Ishikawa (cell line): ENCODE measurements around the gene CD37.
A peak's percentile ranks its signal among the peaks of the same experiment; 100 is the strongest.

Experiments used
- CEBPB ChIP-seq: IDR thresholded peaks from 2 replicates; pipeline ENCODE4 v1.6.1; 2012
- CREB1 ChIP-seq: IDR thresholded peaks from 2 replicates; pipeline ENCODE4 v1.6.1; 2012; ENCODE audit warnings: low read depth
- EGR1 ChIP-seq: IDR thresholded peaks from 2 replicates; pipeline ENCODE4 v1.6.1; 2012
- EP300 ChIP-seq: IDR thresholded peaks from 2 replicates; pipeline ENCODE4 v1.6.1; 2012; ENCODE audit warnings: borderline replicate concordance
- FOXM1 ChIP-seq: IDR thresholded peaks from 2 replicates; pipeline ENCODE4 v1.6.1; 2012; ENCODE audit warnings: low read depth, borderline replicate concordance
- NFIC ChIP-seq: IDR thresholded peaks from 2 replicates; pipeline ENCODE4 v1.6.1; 2012
- RAD21 ChIP-seq: IDR thresholded peaks from 2 replicates; pipeline ENCODE4 v1.6.1; 2012; ENCODE audit warnings: low read depth
- TAF1 ChIP-seq: IDR thresholded peaks from 2 replicates; pipeline ENCODE4 v1.6.1; 2012; ENCODE audit warnings: low read depth, mild to moderate bottlenecking
- TCF12 ChIP-seq: IDR thresholded peaks from 2 replicates; pipeline ENCODE4 v1.6.1; 2012; ENCODE audit warnings: low read depth
- TEAD4 ChIP-seq: IDR thresholded peaks from 2 replicates; pipeline ENCODE4 v1.6.1; 2012
- YY1 ChIP-seq: IDR thresholded peaks from 2 replicates; pipeline ENCODE4 v1.6.1; 2012; ENCODE audit warnings: low read depth
- ZBTB7A ChIP-seq: IDR thresholded peaks from 2 replicates; pipeline ENCODE4 v1.6.1; 2012; ENCODE audit warnings: low read depth
- TF ChIP-seq, protein P1 (sequence below): IDR thresholded peaks from 2 replicates; pipeline ENCODE4 v1.6.1; 2012; ENCODE audit warnings: low read depth, mild to moderate bottlenecking
- TF ChIP-seq, protein P2 (sequence below): IDR thresholded peaks from 2 replicates; pipeline ENCODE4 v1.6.1; 2012
- TF ChIP-seq, protein P3 (sequence below): IDR thresholded peaks from 2 replicates; pipeline ENCODE4 v1.6.1; 2012

CD37 gene

DNA sequence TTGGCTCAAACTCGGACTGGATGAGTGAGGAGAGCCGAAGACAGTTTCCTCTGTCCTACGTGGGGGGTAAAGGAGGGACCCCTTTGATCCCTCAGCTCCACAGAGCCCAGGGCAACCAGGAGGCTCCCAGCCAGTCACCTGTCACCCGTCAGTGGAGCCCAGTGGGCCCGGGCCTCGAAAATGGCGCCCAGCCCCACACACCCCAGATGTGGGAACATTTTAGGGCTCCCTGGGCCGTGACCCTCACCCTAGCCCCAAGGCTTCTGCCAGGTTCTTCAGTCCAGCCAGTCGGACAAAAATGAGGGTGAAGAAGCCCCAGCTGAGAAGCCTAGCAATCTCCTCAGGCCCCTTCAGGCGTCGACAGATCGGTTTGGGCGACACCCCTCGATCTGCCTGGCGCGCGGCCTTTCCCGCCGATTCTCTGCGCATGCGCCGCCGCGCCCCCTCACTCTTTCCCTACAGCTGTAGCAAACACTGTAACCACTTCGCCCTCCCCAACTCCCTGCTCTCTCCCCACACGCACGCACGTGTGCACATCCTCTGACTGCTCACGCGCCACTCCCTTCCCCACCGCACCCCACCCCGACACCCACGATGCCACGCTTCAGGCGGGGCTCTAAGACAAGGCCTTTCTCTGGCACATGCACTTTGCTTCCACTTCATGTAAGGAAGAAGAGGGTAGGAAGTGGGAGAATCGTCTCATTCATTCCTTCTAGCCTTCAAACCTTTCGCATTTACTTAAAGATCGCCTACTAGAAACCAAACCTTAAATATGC is 10.2 kb upstream of the CD37 start, which contains the start of gene SLC6A16:
Gene SLC6A16, minus strand, starts transcription at position 391 of the 776 bp plus-strand sequence. CDS start 13,844 bp downstream, outside the sequence.
- TF ChIP-seq CEBPB = no peak
- no peak for TF ChIP-seq EGR1
- no peak for TF ChIP-seq TCF12
- TF ChIP-seq NFIC = no peak
- TF ChIP-seq RAD21 = no peak
- TF ChIP-seq EP300 = no peak
- TF ChIP-seq, protein P1, sequence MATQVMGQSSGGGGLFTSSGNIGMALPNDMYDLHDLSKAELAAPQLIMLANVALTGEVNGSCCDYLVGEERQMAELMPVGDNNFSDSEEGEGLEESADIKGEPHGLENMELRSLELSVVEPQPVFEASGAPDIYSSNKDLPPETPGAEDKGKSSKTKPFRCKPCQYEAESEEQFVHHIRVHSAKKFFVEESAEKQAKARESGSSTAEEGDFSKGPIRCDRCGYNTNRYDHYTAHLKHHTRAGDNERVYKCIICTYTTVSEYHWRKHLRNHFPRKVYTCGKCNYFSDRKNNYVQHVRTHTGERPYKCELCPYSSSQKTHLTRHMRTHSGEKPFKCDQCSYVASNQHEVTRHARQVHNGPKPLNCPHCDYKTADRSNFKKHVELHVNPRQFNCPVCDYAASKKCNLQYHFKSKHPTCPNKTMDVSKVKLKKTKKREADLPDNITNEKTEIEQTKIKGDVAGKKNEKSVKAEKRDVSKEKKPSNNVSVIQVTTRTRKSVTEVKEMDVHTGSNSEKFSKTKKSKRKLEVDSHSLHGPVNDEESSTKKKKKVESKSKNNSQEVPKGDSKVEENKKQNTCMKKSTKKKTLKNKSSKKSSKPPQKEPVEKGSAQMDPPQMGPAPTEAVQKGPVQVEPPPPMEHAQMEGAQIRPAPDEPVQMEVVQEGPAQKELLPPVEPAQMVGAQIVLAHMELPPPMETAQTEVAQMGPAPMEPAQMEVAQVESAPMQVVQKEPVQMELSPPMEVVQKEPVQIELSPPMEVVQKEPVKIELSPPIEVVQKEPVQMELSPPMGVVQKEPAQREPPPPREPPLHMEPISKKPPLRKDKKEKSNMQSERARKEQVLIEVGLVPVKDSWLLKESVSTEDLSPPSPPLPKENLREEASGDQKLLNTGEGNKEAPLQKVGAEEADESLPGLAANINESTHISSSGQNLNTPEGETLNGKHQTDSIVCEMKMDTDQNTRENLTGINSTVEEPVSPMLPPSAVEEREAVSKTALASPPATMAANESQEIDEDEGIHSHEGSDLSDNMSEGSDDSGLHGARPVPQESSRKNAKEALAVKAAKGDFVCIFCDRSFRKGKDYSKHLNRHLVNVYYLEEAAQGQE = no peak
- no peak for TF ChIP-seq TAF1

DNA sequence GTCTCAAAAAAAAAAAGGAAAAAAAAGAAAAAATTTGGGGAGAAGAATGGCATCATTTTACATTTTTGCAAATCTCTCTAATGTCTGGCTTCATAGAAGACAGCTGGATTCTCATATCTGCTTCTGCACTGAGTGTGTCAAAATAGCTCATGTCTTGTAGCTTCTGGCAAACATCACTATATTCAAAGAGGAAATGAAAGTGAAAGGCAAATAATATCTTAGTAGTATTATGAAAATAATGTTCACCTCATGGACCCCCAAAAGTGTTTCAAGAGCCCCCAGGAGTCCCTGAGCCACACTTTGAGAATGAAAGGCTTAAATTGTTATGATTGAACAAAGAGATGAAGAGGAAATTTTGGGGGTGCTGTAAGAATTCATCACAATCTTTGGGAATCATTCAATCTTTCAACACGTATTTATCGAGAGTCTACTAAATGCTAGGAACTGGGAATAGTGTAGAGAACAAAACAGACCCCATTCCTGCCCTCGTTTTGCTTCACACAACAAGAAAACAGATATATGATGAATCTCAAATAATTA is 9.0 kb upstream of the CD37 start:
- TF ChIP-seq CREB1 (no peak), EP300 (no peak), TEAD4 (no peak), EGR1 (no peak), FOXM1 (no peak), TCF12 (no peak), YY1 (no peak), TAF1 (no peak), RAD21 (no peak)
- TF ChIP-seq, protein P2, sequence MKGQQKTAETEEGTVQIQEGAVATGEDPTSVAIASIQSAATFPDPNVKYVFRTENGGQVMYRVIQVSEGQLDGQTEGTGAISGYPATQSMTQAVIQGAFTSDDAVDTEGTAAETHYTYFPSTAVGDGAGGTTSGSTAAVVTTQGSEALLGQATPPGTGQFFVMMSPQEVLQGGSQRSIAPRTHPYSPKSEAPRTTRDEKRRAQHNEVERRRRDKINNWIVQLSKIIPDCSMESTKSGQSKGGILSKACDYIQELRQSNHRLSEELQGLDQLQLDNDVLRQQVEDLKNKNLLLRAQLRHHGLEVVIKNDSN = no peak
- TF ChIP-seq, protein P3, sequence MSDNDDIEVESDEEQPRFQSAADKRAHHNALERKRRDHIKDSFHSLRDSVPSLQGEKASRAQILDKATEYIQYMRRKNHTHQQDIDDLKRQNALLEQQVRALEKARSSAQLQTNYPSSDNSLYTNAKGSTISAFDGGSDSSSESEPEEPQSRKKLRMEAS = no peak

DNA sequence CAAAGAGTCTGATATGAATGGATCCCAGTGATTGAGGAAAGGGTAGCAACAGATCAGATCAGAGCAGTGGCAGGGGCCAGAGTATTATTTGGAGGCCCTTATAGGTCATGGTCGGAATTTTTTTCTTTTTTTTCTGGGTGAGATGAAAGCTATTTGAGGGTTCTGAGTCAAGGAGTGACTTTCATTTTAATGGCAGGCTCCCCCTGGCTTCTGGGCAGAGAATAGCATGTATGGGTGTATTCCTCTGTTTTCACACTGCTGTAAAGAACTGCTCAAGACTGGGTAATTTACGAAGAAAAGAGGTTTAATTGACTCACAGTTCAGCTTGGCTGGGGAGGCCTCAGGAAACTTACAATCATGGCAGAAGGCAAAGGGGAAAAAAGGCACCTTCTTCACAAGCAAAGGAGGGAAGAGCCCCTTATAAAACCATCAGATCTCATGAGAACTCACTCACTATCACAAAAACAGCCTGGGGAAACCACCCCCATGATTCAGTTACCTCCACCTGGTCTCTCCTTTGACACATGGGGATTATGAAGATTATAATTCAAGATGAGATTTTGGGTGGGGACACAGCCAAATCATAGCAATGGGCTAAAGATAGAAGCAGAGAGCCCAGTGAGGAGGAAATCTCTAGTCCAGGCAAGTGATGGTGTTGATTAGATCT is 7.2 kb upstream of the CD37 start:
- TF ChIP-seq TAF1 = no peak
- TF ChIP-seq RAD21 = peak; percentile 53; the same call in 1 of the 2 replicates

DNA sequence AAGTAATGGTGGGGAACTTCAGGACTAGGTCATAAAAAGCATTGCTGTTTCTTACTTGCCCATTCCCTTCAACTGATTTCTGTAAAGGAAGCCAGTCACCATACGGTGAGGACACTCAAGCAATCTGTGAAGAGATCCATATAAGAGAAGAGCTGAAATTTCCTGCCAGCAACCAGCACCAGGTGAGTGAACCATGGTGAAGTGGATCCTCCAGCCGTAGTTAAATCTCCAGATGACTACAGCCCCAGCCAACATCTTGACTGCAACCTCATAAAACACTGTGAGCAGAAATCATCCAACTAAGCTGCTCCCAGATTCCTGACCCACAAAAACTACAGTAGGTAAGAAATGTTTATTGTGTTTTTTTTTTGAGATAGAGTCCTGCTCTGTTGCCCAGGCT is 6.5 kb upstream of the CD37 start:
- TF ChIP-seq TEAD4 (no peak), CEBPB (no peak)
- TF ChIP-seq, protein P2 = no peak

DNA sequence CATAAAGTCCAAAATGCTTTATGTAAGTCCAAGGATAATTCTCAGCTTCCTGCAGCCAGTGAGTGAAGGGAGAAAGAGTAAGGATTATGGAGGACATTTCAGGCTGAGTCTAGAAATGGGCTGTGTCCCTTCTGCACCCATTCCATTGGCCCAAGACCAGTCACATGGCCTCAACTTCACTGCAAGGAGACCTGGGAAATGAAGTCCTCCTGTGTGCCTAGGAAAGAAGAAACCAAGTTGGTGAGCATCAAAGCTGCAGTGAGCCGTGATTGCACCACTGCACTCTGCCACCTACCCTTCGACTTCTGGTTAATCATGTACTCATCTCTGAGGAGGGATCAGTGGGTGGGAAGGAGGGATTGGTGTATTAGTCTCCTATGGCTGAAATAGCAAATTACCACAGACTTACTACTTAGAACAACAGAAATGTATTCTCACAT is 3.6 kb upstream of the CD37 start:
- TF ChIP-seq TCF12 = no peak
- TF ChIP-seq YY1 = peak; percentile 77
- TF ChIP-seq, protein P2 = peak; percentile 98

DNA sequence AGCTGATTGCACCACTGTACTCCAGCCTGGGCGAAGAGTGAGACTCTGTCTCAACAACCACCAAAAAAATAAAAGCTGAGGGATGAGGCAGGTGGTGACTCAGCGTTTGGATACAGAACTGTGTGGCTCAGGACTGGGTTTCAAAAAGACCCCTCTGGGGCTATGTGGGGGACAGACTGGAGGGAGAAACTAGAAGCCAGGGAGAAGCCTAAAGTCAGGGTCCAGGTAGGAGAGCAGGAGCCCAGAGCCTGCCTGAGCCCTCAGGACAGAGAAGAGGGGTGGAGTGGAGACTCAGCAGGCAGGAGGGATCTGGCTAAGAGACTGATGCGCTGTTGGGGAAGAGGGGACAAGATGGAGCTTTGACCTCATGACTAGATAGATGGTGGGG is 1.8 kb upstream of the CD37 start:
- TF ChIP-seq ZBTB7A (no peak), TEAD4 (no peak), CREB1 (no peak)

DNA sequence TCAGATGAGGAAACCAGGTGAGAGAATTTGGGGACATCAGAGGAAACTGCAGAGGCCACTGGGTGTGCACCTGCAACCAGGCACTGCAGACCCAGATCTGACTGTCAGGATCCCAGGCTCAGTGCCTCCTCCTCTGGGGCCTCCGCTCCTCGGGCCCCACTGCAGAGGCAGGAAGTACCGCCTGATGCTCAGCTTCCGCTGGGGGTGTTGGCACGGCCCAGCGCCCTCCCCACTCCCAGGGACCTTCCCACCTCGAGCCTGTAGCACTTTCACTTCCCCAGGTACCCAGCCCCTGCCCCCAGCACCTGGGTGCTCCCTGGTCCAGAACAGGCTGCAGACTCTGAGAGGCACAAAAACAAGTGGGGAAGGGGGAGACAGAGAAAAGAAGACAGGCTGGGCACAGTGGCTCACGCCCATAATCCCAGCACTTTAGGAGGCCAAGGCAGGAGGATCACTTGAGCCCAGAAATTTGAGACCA is 1.4 kb upstream of the CD37 start:
- TF ChIP-seq TAF1 (no peak), EGR1 (no peak), CEBPB (no peak), EP300 (no peak)

DNA sequence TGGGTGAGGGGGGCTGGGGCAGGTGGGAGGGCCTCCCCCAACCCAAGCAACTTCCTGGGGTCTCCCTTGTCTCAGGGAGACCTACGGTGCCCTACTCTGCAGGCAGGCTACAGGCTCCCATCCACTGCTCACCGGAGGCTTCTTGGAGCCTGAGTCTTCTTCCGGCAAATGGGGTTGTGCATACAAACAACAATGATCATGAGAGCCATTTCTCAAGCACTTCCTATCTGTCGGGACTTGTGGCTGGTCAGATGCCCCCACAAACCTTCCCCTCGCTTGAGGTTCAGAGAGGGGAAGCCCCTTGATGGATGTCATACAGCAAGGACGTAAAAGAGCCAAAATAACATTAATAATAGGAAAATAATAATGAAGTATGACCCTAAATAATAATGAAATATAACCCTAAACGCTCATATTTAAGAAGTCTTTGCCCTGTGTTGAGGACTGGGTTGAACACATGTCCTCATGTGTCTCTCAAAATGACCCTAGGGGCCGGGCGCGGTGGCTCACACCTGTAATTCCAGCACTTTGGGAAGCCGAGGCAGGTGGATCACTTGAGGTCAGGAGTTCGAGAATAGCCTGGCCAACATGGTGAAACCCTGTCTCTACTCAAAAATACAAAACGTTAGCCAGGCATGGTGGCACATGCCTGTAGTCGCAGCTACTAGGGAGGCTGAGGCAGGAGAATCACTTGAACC is 727 bp downstream of the CD37 start:
- TF ChIP-seq EGR1 = no peak
- TF ChIP-seq, protein P2 = no peak
- no peak for TF ChIP-seq ZBTB7A
- TF ChIP-seq NFIC = no peak
- TF ChIP-seq TCF12 = no peak
- no peak for TF ChIP-seq TEAD4
- TF ChIP-seq FOXM1 = no peak
- TF ChIP-seq TAF1 = no peak
- TF ChIP-seq, protein P1 = no peak
- TF ChIP-seq YY1 = no peak
- TF ChIP-seq CREB1 = no peak
- no peak for TF ChIP-seq RAD21
- TF ChIP-seq CEBPB = no peak
- TF ChIP-seq, protein P3 = no peak
- TF ChIP-seq EP300 = no peak
